Embryonic facial prominence (tissue), 1 donor: ENCODE results near the gene PARD3.

Source experiments
- DNase-seq: peaks from one replicate; pipeline ENCODE4 v3.0.0-alpha.2; 2016; ENCODE audit errors: extremely low spot score

The PARD3 gene

DNA sequence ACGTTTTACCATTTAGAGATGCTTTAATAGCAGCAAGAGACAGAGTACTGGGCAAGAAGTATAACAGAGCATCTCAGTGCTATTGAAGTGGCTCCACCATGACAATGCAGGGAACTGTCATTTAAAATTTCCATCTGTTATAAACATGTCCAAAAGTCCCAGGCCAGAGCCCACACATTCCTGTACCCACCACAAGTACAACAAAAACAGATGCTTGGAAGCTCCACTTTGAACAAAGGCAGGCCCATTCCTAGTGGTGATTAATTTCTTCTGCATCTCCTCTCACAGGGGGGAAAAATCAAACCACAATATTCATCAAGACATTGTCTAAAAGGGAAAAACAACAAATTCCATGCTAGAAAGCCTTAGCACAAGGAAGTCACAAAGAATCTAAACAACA, 627.9 kb downstream of the PARD3 start:
- no peak for DNase-seq

DNA sequence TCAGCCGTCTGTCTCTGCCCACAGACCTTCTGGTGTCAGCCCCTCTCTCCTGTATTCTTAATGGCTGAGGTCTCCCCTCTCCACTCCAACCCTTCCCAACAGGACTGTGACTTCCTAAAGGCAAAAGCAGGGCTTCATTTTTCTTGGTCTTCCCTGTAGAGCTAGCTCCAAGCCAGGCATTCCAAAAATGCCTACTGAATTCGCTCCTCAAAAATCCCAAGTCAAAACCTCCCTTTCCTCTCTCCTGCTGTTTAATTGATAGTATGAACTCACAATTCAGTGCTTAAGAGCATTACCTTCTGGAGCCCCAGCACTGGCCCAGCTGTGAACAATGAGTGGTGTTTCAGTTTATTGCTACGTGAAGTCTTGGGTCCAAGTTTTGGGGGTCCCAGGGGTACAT, 628.4 kb downstream of the PARD3 start:
- DNase-seq: no peak

DNA sequence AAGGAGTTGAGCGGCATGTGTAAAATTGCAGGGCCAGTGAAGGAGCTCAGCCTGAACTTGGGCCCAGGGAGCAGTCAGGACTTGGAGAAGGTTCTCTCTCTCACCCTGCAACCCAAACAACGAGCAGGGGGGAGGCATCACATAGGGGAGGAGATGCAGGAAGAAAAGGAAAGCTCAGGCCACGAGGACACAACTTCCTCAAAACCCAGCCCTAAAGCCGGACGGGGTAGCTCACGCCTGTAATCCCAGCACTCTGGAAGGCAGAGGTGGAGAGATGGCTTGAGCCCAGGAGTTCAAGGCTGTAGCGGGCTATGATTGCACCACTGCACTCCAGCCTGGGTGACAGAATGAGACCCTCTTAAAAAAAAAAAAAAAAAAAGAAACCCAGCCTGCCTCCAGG, 629.1 kb downstream of the PARD3 start:
- DNase-seq: no peak

DNA sequence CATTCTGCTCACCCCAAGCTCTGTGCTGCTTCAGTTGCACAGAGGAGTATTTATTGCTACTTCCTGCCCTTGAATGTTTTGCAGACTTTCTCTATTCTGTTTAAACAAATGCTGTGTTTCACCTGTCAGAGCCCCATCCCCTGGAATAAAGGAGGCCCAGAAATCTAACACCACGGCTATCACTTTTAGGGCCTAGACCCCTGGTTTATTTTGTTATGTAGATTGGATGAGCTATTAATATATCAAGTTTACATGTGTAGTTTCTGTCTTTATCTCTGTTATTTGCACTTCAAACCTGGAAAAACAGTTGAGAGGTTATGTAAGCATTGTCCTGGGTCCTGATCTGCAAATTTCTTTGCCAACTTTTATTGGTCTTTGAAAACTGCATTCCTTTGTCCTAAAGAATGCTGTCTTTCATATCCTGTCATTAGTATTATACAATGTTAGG, 630.1 kb downstream of the PARD3 start:
- DNase-seq: no peak

DNA sequence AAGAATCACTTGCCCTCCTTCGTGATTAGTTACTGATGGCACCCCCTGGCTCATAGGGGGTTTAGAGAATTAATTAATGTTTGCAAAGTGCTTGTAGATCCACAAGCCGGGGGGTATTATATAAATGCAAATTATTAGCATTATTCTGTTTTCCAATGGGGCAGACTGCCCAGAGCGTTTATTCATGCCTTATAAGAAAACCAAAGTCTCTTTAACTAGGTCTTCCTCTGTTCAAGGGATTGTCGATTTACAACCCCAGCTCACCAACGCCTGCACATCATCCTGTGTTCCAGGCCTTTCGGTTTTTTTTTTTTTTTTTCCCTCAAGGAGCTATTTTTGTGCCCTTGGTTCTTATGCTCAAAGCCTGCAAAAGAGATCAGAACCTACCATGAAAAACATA, 630.7 kb downstream of the PARD3 start:
- DNase-seq: no peak

DNA sequence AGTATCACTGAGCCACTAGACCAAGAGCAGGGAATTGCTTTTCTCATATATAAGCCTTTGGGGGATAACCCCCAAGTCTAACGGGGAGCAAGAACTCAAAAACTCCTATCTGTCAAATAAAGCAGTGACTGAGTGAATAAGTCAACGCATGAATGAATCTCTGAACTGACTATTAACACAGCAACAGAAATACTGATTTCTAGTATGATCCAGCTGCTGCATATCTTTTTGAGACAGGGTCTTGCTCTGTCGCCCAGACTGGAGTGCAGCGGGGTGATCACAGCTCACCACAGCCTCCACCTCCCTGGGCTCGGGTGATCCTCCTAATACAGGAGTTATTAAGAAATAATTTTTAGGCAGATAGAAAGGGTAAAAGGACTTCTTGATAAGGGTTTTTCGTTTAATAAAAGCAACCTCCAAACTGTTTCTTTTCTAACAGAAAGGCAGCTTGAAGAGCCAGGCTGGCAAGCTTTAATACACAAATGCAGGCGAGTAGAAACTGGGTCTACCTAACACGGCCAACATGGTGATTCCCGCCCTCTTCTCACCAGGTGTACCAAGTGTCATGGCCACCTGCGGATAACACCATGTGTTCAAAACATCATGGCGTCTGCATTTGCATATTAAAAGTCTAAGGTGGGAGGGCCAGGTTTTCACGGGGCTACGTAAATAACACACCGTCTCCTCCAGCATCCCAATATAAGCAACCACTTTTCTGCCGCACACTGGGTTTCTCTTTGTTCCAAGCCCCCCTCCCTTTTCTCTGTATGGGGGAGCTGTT, 631.9 kb downstream of the PARD3 start:
- no peak for DNase-seq

DNA sequence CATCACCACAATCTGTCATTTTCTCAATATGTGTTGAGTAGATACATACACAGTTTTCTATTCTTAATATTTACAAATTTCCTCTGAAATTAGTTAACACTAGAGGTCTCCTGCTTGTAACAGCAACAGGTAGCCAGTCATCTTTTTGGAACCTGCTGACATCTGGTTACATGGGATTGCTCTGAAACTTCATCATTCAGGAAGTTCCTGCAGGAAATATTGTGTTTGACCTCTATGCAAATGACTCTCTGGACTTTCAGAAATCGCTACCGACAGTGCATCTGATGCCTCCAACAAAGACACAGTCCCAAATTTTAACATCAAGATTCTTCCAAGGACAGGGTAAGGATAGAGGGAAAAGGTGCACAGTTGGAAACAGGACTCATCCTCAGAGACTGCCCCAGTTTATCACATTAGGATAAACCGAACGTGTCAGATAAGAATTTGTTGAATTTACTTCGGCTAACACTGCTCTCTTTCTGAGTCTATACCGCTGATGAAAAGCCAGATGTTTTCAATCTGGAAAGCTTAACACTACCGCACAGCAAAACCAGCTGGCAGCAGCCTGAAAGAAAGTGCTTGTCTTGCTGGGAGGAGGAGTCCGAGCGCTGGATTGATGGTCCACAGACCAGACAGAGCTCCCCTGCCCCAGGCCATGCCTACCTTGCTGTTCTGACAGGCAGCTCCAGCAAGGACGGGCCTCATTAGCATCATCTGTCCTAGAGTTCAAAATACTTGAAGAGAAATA, 633.4 kb downstream of the PARD3 start:
- DNase-seq: peak; percentile 45

DNA sequence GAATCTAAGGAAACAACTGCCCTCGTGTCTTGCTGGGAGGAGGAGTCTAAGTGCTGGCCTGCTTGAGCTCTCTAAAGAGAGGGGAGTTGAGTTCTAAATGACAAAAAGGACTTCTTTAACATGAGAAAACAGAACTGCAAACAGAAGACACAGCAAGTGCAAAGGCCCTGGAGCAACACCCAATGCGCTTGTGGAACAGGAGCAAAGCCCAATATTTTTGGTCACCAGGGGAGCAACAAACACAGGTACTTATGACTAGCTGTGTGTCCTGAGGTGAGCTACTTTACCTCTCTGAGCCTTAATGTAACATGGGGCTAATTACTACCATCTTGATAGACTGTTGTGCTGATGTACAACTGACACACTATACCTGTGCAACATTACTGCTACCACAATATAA, 634.3 kb downstream of the PARD3 start:
- DNase-seq: no peak

DNA sequence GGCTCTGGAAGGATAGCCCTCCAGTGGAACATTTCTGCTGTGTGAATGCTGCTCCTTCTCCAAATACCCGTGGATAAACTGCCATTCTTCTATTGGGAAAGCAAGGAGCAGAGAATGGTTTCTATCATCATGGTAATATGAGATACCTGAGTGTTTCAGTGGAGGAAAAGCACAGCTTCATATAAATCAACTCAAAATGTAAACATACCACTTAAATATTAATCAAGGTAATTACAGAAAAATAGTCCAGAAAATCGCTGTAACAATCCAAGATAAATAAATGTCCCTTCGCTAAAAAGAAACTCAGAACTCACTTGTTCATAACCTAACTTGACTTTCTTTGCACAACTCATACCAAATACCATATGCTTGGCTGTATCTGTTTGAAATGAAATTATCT, 635.8 kb downstream of the PARD3 start:
- DNase-seq: no peak

DNA sequence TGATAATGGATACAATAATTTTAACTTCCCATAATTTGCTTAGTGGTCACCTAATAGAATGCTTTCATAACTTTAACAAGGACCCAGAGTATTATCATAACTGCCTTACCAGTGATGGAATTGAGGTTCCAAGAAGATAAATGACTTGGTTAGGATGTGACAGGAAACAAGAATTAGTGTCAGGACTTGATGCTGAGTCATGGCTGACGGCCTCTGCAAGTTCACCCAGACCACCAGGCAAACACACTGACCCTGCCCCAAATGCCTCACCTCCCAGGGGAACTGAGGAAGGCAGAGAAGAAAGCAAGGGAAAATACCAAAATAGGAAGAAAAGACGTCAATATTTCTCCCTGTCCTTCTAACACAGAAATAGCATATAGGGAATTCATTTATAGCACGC, 636.3 kb downstream of the PARD3 start:
- DNase-seq: no peak

DNA sequence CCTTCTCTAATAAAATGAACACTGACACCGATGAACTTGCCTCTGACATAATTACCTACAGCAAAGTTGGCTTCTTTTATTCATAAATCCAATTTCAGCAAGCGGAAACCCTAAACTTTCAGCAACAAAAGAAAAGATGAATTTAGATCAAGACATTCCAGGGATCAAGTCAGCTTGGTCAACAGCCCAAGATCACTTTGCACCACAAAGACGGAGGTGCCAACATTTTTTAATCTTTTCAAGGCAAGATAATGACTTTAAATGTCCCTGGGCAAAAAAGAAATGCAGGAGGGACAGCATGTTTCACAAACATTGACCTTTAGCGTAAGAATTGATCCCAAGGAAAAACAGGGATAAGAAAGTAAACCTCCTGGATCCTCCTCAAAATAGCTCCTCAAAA, 636.9 kb downstream of the PARD3 start:
- no peak for DNase-seq

DNA sequence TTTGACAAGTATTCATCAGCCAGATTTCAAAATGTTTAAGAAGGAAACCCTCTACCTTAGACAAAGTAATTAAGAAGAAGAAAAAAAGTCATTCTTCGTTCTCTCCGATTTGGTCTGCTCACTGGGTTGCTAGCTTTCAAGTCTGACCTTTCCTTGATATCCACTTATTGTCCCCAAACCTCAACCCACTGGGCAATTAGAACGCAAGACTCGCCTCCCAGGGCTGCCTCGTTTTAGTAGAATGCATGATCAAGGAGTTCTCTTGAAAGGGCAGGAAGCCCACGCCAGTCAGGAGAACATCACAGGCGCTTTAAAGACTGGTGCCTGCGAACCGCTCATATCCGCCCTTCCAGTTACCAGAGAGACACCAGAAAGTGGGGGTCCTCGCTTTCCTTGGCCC, 637.7 kb downstream of the PARD3 start:
- no peak for DNase-seq

DNA sequence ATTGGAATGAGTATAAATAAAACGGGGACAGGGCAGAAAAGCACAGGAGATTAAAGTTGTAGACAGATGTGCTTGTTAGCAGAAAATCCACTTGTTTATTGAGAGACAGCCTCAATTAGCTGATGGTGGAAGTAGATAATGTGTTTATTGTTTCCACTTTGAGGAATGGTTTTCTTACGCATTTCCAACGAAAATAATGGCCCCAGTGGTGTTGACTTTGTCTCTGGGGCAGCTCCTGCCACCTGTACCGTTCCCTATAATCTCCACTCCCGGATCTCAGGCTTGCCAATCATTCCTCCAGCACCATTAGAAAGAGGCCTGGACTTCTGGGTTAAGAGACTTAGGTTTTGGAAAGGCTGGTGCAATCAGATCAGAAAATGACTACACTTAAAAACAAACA, 638.7 kb downstream of the PARD3 start:
- DNase-seq: no peak

DNA sequence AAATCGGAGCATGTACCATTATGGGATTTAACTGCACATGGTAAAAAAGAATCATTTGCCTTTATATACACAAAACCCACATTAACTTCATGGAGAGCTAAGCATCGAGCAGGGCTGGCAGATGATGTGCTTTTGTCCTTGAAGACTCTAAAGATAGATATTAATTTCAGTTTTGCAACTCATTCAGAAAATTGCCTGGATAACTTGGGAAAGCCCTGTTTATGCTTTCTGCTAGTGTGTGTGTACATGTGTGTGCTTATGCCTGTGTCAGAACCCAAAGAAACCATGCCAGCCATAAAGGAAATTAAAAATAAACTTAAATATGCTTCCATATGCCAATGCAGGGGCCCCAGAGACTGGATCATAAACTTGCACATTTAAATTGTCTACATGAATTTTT, 640.0 kb downstream of the PARD3 start:
- no peak for DNase-seq

DNA sequence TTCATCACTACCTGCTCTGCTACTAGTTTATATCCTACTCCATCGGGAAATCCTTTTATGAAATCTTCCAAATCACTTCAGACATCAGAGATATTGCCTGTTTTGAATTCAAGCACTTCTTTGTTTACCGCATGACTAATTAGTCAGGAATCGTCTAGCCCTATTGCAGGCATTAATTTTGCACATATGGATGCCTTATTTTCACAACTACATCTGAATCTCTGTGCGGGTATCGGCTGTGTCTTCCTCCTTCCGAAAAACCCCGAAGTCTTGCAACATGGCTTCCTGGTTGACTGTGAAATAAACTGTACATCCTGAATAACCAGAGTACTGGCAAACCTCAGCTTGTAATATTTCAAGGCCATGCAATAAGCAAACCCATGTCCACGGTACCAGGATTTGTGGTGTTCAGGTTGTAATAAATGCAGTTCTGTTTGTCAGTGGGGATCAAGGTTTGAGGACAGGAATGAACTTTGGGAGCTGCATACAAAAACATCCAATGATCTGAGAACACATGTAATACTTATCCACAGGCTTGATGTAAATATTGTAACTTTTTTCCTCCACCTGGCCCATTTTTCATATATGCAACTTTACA, 642.1 kb downstream of the PARD3 start:
- no peak for DNase-seq

DNA sequence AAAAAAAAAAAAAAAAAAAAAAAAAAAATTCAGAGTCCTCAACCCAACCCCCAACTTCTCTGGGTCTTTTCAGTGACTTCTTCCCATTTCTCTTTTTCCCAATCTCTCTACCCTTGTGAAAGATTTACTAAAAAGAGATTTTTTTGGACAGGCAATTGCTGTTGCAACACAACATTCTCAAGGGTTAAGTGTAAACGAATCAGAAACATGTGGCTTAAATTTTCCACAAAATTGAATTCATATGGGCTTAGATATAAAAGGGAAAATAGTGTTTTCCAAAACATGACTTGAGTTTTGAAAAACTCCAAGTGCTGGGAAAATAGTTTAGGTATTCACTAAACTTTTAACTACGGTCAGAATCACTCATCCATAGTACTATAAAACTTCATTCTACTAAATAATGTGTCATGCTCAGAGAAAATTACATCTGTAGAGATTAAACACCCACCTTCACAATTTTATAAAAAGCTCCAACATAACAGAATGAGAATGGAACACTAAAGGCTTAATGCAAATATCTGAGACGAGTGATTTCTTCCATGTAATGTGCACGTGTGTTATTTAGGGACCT, 643.1 kb downstream of the PARD3 start:
- DNase-seq: peak; percentile 48

DNA sequence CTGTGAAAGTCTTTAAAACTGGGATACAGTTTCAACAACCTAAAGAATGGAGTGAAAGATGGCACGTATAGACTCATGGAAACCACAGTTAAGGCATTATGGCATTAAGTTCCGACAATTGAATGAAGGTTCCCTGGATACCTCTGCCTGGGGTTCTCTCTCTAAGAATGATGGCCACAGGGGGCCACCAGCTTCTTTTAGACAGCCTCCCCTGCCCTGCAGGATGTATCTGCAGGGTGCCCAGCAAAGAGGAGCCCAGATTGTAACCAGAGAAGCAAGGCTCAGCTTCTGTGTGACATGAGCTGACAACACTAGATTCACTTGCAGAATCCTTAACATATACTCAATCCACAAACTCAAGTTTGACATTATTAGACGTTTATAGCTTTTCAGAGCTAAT, 645.4 kb downstream of the PARD3 start:
- no peak for DNase-seq

DNA sequence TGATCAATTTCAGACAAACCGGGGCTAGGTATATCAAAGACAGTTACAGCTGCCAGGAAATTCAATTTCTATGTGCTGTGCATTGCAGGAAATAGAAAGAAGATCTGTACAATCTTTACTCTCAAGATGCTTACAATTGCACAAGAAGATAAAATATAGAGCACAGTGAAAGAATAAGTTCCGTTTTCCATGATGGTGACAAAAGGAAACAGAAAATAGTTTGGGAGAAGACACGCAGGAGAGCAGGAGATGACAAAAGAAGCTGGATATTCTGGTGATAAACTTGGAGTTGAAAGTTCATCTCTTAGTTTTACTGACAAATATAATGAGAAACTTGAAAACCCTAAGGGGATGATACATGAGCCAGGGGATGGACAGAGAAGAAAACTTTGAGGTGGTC, 646.0 kb downstream of the PARD3 start:
- no peak for DNase-seq

DNA sequence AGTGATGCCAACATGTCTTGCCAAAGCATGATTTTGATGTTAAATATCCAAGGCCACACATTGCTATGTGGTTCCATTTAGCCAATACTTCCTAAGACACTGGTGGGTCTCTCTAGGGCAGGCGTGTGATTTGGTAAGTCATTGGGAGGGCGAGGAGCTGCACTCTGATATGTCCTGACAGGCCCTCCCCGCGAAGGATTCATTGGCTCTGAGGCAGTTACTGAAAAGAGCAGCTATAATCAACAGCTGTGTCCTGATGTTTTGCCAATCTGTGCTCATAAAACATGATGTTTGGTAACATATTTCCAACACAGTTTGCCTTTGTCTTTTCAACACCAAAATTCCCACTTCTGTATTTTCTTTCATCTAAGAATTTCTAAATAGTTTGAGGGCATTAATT, 646.7 kb downstream of the PARD3 start:
- no peak for DNase-seq

DNA sequence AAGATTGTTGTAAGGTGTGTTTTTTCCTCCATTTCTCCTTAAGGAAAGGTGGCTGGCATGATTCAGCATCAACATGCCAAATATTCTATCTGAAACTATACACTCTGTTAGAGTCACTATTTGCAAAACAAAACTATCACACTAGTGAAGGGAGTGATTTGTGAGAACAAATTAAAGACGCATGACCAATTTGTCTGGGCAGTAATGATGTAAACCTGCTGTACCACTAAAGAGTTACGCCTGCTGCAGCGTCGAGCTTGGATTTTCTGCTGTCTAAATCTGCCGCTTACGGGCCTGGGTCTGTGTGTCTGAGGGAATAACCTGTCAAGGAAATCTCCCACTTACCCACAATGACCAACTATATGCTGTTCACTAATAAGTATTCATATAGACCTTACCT, 648.3 kb downstream of the PARD3 start:
- no peak for DNase-seq

DNA sequence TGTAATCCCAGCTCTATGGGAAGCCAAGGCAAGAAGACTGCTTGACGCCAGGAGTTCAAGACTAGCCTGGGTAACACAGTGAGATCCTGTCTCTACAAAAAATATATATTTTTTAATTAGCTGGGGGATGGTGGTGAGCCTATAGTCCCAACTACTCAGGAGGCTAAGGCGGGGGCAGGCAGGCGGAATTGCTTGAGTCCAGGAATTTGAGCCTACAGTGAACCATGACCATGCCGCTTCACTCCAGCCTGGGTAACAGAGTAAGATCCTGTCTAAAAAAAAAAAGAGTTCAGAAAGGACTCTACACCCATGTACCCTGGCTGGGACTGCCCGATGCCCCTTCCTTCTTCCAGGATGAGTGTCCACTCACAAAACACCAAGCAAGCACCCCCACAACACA, 648.7 kb downstream of the PARD3 start:
- DNase-seq: no peak

DNA sequence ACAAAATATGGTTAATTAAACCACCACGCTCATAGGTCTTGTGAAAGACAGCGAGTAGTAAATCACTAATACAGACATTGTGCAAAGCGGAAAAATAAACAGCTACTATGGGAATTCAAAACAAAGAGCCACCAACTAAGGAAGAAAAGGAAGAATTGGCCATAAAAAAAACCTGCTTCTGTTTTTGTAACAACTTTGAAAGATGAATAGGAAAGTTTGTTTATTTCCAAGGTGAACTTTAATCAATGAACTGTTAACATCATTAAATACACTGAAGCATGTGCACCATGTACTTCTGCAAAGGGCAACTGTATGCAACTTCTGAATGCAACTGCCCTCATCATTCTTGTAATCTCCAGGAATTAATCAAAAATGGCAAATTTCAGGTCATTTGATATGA, 651.1 kb downstream of the PARD3 start:
- DNase-seq: no peak
